ENCODE results near the gene ATP2B3. TPM values are rescaled to one million over a fixed set of nuclear protein-coding genes. Genes with fewer than 3 reads are reported as not detected.

The ATP2B3 gene
- total and polyA plus RNA-seq, 2 of the 4 experiments (the other 2 are of a cell fraction): under 0.01 to 0.03 TPM

- Histone ChIP-seq H3K36me3 (ENCODE audit: control insufficient read depth, insufficient read depth, low read length) (no peaks in the 10 kb centered on the region), H4K20me1 (ENCODE audit: insufficient read depth, low read length) (no peaks in the 10 kb centered on the region), H3K79me1 (ENCODE audit: low read depth in 1 of 2, low read length in 2 of 2) (no peaks in the 10 kb centered on the region), H3K27ac (ENCODE audit: insufficient read depth, low read length) (no peak overlapping the region), H3K9me1 (ENCODE audit: insufficient read depth, low read length) (no peaks in the 10 kb centered on the region; the same call in 1 of the 2 replicates), H4K91ac (ENCODE audit: insufficient read depth, low read depth, low read length) (no peak overlapping the region), H4K8ac (ENCODE audit: low read depth in 2 of 2, low read length in 2 of 2) (no peak overlapping the region), H2BK120ac (ENCODE audit: low read depth, low read length) (no peak overlapping the region), H3K9ac (ENCODE audit: low read depth, low read length) (no peak overlapping the region), H3K4ac (ENCODE audit: low read depth, low read length) (no peak overlapping the region), H2AK9ac (replicated peaks; ENCODE audit: low read depth, low read length, poor library complexity) (peak overlapping the region; percentile 55), H2BK5ac (ENCODE audit: low read depth, low read length, poor library complexity, severe bottlenecking) (peak overlapping the region; percentile 48), H3K4me2 (ENCODE audit: low read depth, low read length) (no peak overlapping the region), H2BK20ac (ENCODE audit: low read depth, low read length) (no peak overlapping the region), H3K23ac (ENCODE audit: low read depth, low read length) (no peak overlapping the region), H3K14ac (replicated peaks; ENCODE audit: low read depth, low read length) (no peak overlapping the region), H2BK15ac (ENCODE audit: low read depth, low read length) (no peak overlapping the region), H3K56ac (ENCODE audit: extremely low read depth, insufficient read depth, low read length) (no peak overlapping the region), H3K4me3 (ENCODE audit: insufficient read depth, low read depth, low read length) (no peak overlapping the region), H3K4me1 (ENCODE audit: control insufficient read depth, insufficient read depth, low read length) (no peaks in the 10 kb centered on the region), H4K5ac (ENCODE audit: low read depth, low read length) (no peak overlapping the region), H2AK5ac (ENCODE audit: low read depth, low read length) (no peak overlapping the region), H3K18ac (ENCODE audit: low read depth, low read length) (no peak overlapping the region), H2AFZ (replicated peaks; ENCODE audit: low read length, poor library complexity) (peak overlapping the region; percentile 49), H3K9me3 (ENCODE audit: control insufficient read depth, insufficient read depth, low read length) (no peaks in the 10 kb centered on the region), H3K27me3 (ENCODE audit: control insufficient read depth, insufficient read depth, low read length) (peaks cover 15% of the 10 kb centered on the region)
- intact Hi-C loops (cut with micrococcal nuclease) (no loop called here), dilution Hi-C loops (cut with HindIII; ENCODE audit: low sequenced_read_pairs, unreplicated experiment) (no loop called here), in situ Hi-C loops (cut with MboI; ENCODE audit: low sequenced_read_pairs) (no loop called here)
- DNase-seq (no peak), ATAC-seq (ENCODE audit: low read depth) (no peak)
- TF ChIP-seq CTCF (conservative IDR thresholded peaks at IDR 0.05; ENCODE audit: low read depth, low read length) (no peak), RFX5 (IDR thresholded peaks at IDR 0.05; ENCODE audit: low read depth, low read length) (no peak), NFE2L2 (IDR thresholded peaks at IDR 0.05; ENCODE audit: low read depth, low read length) (no peak)
- ChIA-PET POLR2A (ENCODE audit: unreplicated experiment) (no interaction called here), CTCF (no interaction called here)
- 61 to 100% methylated on average over 1 to 2 of the region's 3 CpGs for WGBS, 2 experiments (ENCODE audit: extremely low coverage in 2 of 2, insufficient read length in 1 of 2)
- no TSS peak for BruUV-seq (replicated peaks)
These were observed 4.9 kb upstream of the ATP2B3 start for GRCh38 chrX:153512501-153512893.
